ENCODE measurements around the gene ZNF100.
"Not testable (repeated sequence)": the region's sequence is repeated elsewhere in the genome, so short reads cannot be mapped to it uniquely, and the experiment has no call there.

ZNF100 gene

GRCh38 chr19:21767065-21767800 is at the start of gene ZNF100:
ZNF100 (minus strand) TSS chr19:21767579; CDS start chr19:21767429, 150 bp downstream.
- peak; percentile 82 for DNase-seq (ENCODE audit: low spot score)

DNA sequence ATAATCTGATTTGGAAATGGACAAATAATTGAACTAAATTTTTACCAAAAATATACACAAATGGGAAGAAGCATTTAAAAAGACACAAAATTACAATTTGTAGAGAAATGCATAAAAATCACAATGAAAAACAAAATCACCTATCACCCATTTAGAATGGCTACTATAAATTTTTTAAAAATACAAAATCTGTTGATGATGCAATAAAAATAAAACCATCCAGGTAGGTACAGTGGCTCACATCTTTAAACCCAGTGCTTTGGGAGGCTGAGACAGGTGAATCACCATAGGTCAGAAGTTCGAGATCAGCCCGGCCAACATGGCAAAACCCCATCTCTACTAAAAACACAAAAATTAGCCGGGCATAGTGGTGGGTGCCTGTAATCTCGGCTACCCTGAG is 45.1 kb upstream of the ZNF100 start:
- DNase-seq (ENCODE audit: low spot score), result no peak

DNA sequence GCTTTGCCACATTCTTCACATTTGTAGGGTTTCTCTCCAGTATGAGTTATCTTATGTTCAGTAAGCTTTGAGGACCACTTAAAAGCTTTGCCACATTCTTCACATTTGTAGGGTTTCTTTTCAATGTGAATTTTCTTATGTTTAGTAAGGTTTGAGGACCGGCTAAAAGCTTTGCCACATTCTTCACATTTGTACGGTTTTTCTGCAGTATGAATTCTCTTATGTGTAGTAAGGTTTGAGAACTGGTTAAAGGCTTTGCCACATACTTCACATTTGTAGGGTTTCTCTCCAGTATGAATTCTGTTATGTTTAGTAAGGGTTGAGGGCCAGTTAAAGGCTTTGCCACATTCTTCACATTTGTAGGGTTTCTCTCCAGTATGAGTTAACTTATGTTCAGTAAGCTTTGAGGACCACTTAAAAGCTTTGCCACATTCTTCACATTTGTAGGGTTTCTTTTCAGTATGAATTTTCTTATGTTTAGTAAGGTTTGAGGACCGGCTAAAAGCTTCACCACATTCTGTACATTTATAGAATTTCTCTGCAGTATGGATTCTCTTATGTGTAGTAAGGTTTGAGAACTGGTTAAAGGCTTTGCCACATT is 41.1 kb upstream of the ZNF100 start:
- not testable (repeated sequence) for DNase-seq (ENCODE audit: low spot score)

DNA sequence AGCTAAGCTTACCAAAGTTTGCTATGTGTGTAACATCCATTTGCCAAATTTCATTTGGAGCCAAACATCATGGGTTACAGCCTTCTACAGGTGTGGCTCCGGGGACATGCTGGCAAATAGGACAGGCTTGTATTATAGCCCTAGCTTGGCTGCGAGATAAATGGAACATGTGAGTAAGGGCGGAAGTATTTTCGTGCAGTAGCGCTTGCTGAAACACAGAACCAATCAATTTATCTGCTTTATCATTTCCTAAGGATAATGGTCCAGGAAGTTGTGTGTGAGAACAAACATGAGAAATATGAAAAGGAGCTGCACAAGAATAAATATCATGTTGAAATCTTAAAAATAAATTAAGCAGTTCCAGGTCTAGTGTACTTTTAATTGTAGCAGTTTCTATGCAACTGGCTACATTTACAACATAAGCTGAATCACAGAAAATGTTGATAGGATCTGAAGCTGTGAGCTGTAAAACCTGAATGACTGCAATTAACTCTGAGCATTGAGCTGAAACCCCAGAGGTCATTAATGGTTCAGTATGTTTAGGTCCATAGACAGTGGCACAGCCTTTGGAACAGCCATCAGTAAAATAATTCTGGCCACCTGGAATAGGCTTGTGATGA is 22.2 kb upstream of the ZNF100 start:
- no peak for DNase-seq (ENCODE audit: low spot score)

DNA sequence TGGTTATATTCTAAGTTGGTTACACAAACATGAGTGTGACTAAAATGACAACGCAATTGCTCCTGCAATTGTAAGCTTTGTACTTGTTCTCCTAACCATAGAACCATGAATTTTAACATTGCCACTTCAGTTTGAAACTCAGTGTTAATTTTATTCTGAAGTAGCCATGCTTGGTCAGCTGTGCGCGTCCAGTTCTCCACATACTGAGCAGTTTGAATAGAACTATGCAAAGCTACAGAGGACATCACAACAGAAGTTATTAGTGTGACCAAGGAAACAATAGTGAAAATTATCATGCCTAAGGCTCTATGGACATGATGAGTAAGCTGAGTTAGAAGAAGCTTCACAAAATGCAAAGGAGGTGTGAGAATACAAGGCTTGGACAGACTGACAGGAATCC is 19.6 kb upstream of the ZNF100 start:
- DNase-seq (ENCODE audit: low spot score), result no peak

- DNase-seq (ENCODE audit: low spot score), result not testable (repeated sequence)
Measured at GRCh38 chr19:21775792-21776191, 8.4 kb upstream of the ZNF100 start.

DNA sequence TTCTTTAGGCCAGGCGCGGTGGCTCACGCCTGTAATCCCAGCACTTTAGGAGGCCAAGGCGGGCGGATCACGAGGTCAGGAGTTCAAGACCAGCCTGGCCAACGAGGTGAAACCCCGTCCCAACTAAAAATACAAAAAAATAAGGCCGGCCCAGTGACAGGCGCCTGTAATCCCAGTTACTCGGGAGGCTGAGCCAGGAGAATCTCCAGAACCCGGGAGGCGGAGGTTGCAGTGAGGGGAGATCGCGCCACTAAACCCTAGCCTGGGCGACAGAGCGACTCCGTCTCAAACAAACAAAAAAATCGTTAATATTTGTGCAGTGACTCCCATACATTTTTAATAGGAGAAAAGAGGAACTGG is 694 bp downstream of the ZNF100 start:
- not testable (repeated sequence) for DNase-seq (ENCODE audit: low spot score)

- no peak for DNase-seq (ENCODE audit: low spot score)
Measured at GRCh38 chr19:21765151-21765550, 2.2 kb downstream of the ZNF100 start.

DNA sequence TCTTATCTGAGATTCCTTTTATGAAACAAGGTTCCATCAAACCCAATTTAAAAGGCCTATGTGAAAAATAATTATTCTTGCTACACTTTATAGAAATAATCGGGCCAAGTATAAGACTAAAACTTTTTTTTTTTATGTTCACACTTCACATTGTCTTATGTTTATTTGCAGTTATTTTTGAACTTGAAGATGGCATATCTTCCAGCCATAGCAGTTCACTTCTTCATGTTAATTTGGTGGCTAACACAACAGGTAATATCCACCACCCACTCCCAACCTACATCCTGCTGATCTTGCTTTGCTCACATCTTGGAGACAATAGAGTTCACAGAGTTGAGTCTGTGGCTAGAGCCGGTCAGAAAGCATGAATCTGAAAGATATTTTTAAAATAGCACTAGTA is 5.8 kb downstream of the ZNF100 start:
- not testable (repeated sequence) for DNase-seq (ENCODE audit: low spot score)

DNA sequence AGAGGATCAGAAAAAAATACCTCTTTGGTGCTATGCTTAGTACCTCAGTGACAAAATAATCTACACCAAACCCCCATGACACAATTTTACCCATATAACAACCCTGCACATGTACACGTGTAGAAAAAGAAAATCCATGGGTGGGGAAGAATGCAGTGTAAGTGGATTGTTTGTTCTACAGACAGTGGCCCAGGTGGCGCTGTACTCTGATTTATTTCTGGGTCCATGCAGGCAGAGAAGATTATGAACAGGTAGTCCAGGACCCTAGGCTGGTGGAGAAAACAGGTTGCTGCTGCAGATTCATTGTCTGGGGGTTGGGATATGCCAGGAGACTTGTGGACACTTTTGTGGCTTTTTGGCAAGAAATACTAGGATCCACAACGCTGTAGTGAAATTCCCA is 9.1 kb downstream of the ZNF100 start:
- no peak for DNase-seq (ENCODE audit: low spot score)

DNA sequence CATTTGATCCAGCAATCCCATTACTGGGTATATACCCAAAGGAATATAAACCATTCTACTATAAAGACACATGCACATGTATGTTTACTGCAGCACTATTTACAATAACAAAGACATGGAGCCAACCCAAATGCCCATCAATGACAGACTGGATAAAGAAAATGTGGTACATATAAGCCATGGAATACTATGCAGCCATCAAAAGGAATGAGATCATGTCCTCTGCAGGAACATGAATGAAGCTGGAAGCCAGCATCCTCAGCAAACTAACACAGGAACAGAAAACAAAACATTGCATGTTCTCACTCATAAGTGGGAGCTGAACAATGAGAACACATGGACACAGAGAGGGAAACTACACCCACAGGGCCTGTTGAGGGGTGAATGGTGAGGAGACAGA is 11.8 kb downstream of the ZNF100 start:
- DNase-seq (ENCODE audit: low spot score), result not testable (repeated sequence)

DNA sequence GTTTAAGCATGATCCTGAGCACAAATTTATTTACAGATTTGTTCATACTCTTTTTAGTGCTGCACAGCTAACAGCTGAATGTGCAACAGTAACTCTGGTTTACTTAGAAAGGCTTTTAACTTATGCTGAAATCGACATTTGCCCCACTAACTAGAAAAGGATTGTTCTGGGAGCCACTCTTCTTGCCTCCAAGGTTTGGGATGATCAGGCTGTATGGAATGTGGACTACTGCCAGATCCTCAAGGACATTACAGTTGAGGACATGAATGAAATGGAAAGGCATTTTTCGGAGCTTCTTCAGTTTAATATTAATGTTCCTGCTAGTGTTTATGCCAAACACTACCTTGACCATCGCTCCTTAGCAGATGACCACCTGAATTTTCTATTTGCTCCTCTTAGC is 16.0 kb downstream of the ZNF100 start:
- no peak for DNase-seq (ENCODE audit: low spot score)

GRCh38 chr19:21750586-21751128 is 16.7 kb downstream of the ZNF100 start:
- no peak for DNase-seq (ENCODE audit: low spot score)

DNA sequence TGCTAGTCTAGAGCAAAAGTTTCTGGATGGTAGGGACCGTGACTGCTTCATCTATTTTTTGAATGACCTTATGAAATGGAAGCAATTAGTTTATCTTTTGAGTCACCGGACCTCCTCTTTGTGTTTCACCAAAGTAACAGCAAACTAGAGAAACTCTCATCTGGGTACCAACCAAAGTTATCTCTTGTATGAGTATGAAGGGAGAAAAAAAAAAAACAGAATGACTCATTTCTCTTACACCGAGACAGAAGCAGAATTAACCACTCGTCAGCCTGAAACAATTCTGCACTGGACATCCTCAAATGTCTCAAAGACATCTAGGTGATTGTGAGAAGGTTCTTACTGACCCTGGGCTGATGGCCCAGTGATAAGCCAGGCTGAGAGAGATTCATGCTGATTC is 18.3 kb downstream of the ZNF100 start:
- DNase-seq (ENCODE audit: low spot score), result no peak

GRCh38 chr19:21748088-21748487 is 19.3 kb downstream of the ZNF100 start:
- DNase-seq (ENCODE audit: low spot score), result no peak

DNA sequence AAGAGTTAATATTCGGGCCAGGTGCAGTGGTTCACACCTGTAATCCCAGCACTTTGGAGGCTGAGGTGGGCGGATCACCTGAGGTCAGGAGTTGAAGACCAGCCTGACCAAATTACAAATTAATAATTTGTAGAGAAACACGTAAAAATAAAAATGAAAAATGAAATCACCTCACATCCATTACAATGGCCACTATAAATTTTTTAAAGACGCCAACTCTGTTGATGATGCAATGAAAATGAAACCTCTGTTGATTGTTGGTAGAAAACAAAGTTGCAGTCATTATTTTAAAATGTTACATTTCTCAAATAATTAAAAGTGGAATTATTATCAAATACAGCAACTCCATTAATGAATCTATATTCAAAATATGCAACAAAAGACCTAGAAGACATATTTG is 26.8 kb downstream of the ZNF100 start:
- no peak for DNase-seq (ENCODE audit: low spot score)

DNA sequence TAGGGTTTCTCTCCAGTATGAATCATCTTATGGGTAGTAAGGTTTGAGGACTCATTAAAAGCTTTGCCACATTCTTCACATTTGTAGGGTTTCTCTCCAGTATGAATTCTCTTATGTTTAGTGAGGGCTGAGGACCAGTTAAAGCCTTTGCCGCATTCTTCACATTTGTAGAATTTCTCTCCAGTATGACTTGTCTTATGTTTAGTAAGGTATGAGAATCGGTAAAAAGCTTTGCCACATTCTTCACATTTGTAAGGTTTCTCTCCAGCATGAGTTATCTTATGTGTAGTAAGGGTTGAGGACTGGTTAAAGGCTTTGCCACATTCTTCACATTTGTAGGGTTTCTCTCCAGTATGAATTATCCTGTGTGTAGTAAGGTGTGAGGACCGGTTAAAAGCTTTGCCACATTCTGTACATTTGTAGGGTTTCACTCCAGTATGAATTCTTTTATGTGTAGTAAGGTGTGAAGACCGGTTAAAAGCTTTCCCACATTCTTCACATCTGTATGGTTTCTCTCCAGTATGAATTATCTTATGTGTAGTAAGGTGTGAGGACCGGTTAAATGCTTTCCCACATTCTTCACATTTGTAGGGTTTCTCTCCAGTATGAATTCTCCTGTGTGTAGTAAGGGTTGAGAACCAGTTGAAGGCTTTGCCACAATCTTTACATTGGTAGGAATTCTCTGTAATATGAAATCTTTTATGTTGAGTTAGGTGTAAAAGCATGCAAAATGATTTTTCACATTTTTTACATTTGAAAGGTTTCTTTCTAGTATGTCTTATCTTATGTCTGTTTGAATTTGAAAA is 40.2 kb downstream of the ZNF100 start:
- DNase-seq (ENCODE audit: low spot score), result not testable (repeated sequence)

- no peak for DNase-seq (ENCODE audit: low spot score)
Measured at GRCh38 chr19:21713761-21714160, 53.6 kb downstream of the ZNF100 start.

GRCh38 chr19:21709464-21709863 is 57.9 kb downstream of the ZNF100 start:
- DNase-seq (ENCODE audit: low spot score), result no peak

DNA sequence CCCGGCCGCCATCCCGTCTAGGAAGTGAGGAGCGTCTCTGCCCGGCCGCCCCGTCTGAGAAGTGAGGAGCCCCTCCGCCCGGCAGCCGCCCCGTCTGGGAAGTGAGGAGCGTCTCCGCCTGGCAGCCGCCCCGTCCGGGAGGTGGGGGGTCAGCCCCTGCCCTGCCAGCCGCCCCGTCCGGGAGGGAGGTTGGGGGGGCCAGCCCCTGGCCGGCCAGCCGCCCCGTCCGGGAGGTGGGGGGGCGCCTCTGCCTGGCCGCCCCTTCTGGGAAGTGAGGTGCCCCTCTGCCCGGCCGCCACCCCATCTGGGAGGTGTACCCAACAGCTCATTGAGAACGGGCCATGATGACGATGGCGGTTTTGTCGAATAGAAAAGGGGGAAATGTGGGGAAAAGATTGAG is 59.5 kb downstream of the ZNF100 start:
- DNase-seq (ENCODE audit: low spot score), result not testable (repeated sequence)

DNA sequence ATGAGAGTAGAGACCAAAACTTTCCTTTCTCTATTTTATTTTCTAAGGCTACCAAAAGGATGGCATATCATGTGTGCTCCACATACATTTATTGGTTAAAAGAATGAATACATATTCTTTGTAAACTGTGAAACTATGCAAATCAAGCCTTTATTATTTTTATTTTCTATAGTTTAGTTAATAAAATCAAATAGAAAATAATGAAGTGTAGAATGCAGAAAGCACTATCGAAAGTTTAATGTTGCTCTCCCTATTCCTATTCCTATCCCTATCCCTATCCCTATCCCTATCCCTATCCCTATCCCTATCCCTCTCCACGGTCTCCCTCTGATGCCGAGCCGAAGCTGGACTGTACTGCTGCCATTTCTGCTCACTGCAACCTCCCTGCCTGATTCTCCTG is 60.3 kb downstream of the ZNF100 start:
- DNase-seq (ENCODE audit: low spot score), result no peak

DNA sequence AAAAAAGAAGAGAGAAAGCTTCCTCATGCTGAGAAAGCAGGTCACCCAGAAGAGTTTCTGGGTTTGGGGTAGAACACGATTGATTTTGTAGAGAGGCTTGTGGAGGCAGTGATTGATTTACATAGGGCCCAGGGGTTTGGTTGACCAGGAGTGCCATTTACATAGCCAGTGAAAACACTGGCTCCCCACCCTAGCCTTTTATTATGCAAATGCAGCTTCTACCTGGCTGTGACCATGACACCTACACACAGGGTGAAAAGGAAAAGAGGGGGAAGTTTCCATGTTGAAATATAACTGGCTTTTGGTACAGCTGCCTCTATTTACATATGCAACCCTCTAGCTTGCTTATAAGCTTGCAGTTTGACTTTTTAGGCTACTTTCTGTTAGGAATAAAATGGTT is 62.0 kb downstream of the ZNF100 start:
- no peak for DNase-seq (ENCODE audit: low spot score)
